Measurements from ENCODE around the gene ELF3. TPM values are rescaled to one million over a fixed set of nuclear protein-coding genes. Genes with fewer than 3 reads are reported as not detected.

The ELF3 gene
- total RNA-seq, 2 experiments from 2014 or later, result 2.0 to 2.7 TPM

DNA sequence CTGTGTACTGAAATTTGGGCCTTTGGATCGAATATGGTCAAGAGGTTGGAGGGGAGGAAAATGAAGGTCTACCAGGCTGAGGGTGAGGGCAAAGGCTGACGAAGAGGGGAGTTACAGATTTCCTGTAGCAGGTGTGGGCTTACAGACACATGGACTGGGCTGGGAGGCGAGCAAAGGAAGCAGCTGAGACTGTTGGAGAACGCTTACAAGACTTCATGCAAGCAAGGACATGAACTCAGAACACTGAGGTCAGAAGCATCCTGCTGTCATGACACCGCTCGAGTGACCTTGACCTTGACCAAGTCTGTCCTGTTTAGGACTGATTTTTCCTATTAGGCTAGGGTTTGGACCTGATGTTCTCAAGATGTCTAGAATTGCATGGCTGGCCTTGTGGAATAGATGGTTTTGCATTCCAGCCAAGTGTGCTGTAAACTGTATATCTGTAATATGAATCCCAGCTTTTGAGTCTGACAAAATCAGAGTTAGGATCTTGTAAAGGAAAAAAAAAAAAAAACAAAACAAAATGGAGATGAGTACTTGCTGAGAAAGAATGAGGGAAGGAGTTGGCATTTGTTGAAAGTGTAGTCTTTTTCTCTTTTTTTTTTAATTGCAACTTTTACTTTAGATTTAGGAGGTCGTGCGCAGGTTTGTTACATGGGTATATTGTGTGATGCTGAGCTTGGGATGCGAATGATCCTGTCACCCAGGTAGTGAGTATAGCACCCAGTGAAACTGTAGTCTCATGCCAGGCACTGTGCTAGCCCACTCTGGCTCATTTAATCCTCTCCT, 5.8 kb downstream of the ELF3 start:
- no peaks in the 10 kb centered on the region for H3K4me1 ChIP-seq (ENCODE audit: insufficient read depth, low read length)
- peaks cover 0 to 2% of the 10 kb centered on the region in 2 experiments for H3K27me3 ChIP-seq (ENCODE audit: control insufficient read depth in 1 of 2, insufficient read depth in 2 of 2, low read length in 2 of 2)
- intact Hi-C loops (cut with DNase I, micrococcal nuclease), result no loop called here
- Mint-ChIP-seq H3K36me3 (ENCODE audit: low read depth) (no peaks in the 10 kb centered on the region), H3K9me3 (no peaks in the 10 kb centered on the region), H3K4me1 (ENCODE audit: low read depth) (no peaks in the 10 kb centered on the region), H3K27me3 (peaks cover 22% of the 10 kb centered on the region), H3K27ac (no peak overlapping the region), H3K4me3 (no peak overlapping the region)
- DNase-seq (no peak), ATAC-seq (ENCODE audit: poor library complexity) (no peak)
- H3K27ac ChIP-seq (ENCODE audit: low read depth in 1 of 2, low read length in 2 of 2), result no peak overlapping the region
- no peak overlapping the region for H3K4me3 ChIP-seq (ENCODE audit: low read length)
- CTCF ChIA-PET, result interaction anchor here (1.2 kb wide), 1 partner anchor 13 kb away, joined by 3 read pairs; no protein-coding TSS in a partner anchor
- TF ChIP-seq, protein P1, sequence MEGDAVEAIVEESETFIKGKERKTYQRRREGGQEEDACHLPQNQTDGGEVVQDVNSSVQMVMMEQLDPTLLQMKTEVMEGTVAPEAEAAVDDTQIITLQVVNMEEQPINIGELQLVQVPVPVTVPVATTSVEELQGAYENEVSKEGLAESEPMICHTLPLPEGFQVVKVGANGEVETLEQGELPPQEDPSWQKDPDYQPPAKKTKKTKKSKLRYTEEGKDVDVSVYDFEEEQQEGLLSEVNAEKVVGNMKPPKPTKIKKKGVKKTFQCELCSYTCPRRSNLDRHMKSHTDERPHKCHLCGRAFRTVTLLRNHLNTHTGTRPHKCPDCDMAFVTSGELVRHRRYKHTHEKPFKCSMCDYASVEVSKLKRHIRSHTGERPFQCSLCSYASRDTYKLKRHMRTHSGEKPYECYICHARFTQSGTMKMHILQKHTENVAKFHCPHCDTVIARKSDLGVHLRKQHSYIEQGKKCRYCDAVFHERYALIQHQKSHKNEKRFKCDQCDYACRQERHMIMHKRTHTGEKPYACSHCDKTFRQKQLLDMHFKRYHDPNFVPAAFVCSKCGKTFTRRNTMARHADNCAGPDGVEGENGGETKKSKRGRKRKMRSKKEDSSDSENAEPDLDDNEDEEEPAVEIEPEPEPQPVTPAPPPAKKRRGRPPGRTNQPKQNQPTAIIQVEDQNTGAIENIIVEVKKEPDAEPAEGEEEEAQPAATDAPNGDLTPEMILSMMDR (IDR thresholded peaks at IDR 0.05), result no peak
- H3K9me3 ChIP-seq (ENCODE audit: control insufficient read depth in 1 of 2, insufficient read depth in 1 of 2, low read length in 2 of 2), result no peaks in the 10 kb centered on the region
- no peaks in the 10 kb centered on the region for H3K36me3 ChIP-seq (ENCODE audit: insufficient read depth, low read length)
- POLR2A ChIA-PET, result no interaction called here

DNA sequence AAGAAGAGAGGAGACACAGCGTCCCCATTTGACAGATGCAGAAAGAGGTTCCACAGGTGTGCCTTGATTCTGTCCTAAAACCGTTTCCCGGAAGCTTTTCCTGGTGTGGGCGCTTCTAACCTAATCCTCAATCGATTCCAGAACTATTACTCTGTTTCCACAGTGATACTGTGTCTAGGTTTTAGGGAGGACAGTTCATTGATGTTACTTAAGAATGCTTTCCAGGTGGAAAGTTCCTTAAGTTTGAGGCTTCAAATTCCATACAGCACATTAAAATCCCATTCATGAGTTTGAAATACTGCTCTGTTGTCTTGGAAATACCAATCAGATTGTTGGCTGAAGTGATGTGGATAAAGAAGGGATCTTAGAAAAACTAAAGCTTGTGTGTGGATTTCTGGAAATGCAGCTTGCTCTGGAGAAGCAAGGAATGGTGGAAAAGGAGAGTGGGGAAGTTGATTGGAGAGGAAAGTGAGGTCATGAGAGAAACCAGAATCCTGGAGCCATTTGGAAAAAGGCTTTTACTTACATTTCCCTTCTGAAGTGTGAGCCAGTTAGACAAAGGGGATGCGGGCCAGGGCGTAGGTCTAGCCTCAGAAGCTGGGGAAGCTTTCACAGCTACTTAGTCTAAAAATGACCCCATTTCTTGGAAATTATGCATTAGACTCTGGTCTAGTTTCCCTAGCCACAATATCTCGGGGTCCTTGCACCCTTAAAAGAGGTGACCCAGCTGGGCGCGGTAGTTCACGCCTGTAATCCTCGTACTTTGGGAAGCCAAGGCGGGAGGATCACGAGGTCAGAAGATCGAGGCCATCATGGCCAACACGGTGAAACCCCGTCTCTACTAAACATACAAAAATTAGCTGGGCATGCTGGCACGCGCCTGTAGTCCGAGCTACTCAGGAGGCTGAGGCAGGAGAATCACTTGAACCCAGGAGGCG, 6.7 kb downstream of the ELF3 start:
- ChIA-PET POLR2A (no interaction called here), CTCF (no interaction called here)
- Histone ChIP-seq H3K4me3 (ENCODE audit: low read length) (no peak overlapping the region), H3K27ac (ENCODE audit: low read depth in 1 of 2, low read length in 2 of 2) (no peak overlapping the region), H3K27me3 (ENCODE audit: control insufficient read depth in 1 of 2, insufficient read depth in 2 of 2, low read length in 2 of 2) (peaks cover 0 to 4% of the 10 kb centered on the region in 2 experiments), H3K4me1 (ENCODE audit: insufficient read depth, low read length) (no peaks in the 10 kb centered on the region), H3K36me3 (ENCODE audit: insufficient read depth, low read length) (no peaks in the 10 kb centered on the region), H3K9me3 (ENCODE audit: control insufficient read depth in 1 of 2, insufficient read depth in 1 of 2, low read length in 2 of 2) (no peaks in the 10 kb centered on the region)
- H3K36me3 Mint-ChIP-seq (ENCODE audit: low read depth), result no peaks in the 10 kb centered on the region
- TF ChIP-seq, protein P1 (IDR thresholded peaks at IDR 0.05), result no peak
- intact Hi-C loops (cut with DNase I, micrococcal nuclease), result no loop called here
- DNase-seq, result no peak
- H3K27ac Mint-ChIP-seq, result no peak overlapping the region
- H3K4me3 Mint-ChIP-seq, result no peak overlapping the region
- H3K4me1 Mint-ChIP-seq (ENCODE audit: low read depth), result no peaks in the 10 kb centered on the region
- H3K9me3 Mint-ChIP-seq, result no peaks in the 10 kb centered on the region
- ATAC-seq (ENCODE audit: poor library complexity), result no peak
- H3K27me3 Mint-ChIP-seq, result peaks cover 26% of the 10 kb centered on the region

DNA sequence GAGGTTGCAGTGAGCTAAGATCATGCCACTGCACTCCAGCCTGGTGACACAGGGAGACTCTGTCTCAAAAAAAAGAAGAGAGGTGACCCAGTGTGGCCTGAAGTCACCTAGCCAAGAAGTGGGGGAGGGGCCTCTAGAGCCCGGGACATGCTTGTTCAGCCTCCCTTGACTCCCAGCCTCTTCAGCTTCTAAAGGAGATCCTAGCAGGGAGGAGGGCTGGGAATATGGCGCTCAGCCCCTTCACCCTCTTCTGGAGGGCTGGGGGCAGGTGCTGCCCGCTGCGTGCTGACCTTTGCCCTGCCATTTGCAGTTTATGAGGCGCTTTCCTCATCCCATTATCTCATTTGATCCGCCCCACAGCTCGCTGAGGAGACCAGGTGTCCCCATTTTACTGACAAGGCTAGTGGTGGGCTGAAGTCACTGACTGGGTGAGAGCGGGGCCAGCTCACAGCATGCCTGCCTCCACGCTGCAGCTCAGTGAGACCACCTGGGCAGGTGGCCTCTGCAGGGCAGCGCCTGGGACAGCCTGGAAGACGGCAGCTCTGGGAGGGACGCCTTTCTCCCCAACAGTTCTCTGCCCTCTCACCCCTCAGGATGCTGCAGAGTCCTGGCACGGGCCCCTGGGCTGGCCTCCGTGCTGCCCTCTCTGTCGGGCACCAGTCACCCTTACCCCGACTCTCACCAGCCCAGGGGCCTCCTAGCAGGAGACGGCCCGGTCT, 7.5 kb downstream of the ELF3 start:
- no peaks in the 10 kb centered on the region for H3K9me3 ChIP-seq (ENCODE audit: control insufficient read depth in 1 of 2, insufficient read depth in 1 of 2, low read length in 2 of 2)
- Mint-ChIP-seq H3K4me3 (no peak overlapping the region), H3K27ac (no peak overlapping the region), H3K9me3 (no peaks in the 10 kb centered on the region), H3K36me3 (ENCODE audit: low read depth) (no peaks in the 10 kb centered on the region), H3K27me3 (peaks cover 26% of the 10 kb centered on the region), H3K4me1 (ENCODE audit: low read depth) (no peaks in the 10 kb centered on the region)
- POLR2A ChIA-PET, result no interaction called here
- H3K27ac ChIP-seq (ENCODE audit: low read depth in 1 of 2, low read length in 2 of 2), result no peak overlapping the region
- TF ChIP-seq, protein P1 (IDR thresholded peaks at IDR 0.05), result no peak
- CTCF ChIA-PET, result no interaction called here
- peaks cover 0 to 4% of the 10 kb centered on the region in 2 experiments for H3K27me3 ChIP-seq (ENCODE audit: control insufficient read depth in 1 of 2, insufficient read depth in 2 of 2, low read length in 2 of 2)
- H3K36me3 ChIP-seq (ENCODE audit: insufficient read depth, low read length), result no peaks in the 10 kb centered on the region
- DNase-seq (no peak), ATAC-seq (ENCODE audit: poor library complexity) (no peak)
- H3K4me3 ChIP-seq (ENCODE audit: low read length), result no peak overlapping the region
- H3K4me1 ChIP-seq (ENCODE audit: insufficient read depth, low read length), result no peaks in the 10 kb centered on the region
- intact Hi-C loops (cut with DNase I, micrococcal nuclease), result no loop called here
